OCI-LY7 (cell line): ENCODE results near the gene C1orf226. TPM values are rescaled to one million over a fixed set of nuclear protein-coding genes. Genes with fewer than 3 reads are reported as not detected.

Source experiments
- BruUV-seq: library from RNA; stranded (reverse); fragments of 400-500 nt; replicated peaks from 2 replicates; lab custom pipeline; 2021; lab: Mats Ljungman, UMichigan
- CTCF ChIA-PET: fragments of 300-600 bp; sonication (Branson Sonifier 250); formaldehyde crosslinking; loops from one replicate; lab custom pipeline; 2022; ENCODE audit warnings: antibody characterized with exemption; ENCODE audit not compliant: unreplicated experiment; lab: Charles Lee
- POLR2A ChIA-PET: fragments of 300-600 bp; sonication (Branson Sonifier 250); formaldehyde crosslinking; loops from one replicate; lab custom pipeline; 2022; ENCODE audit warnings: antibody characterized with exemption; lab: Charles Lee
- DNase-seq: peaks from one replicate; pipeline ENCODE4 v3.0.0-alpha.2; 2015; ENCODE audit warnings: low spot score
- H2AFZ ChIP-seq: fragments of 200-600 bp; sonication (generic), shearing (Covaris generic); 2 replicates; pipeline ENCODE4 v1.6.1; 2014; ENCODE audit warnings: mild to moderate bottlenecking, antibody characterized with exemption, low read length, moderate library complexity
- H3K27ac ChIP-seq: fragments of 200-600 bp; sonication (generic); 2 replicates; pipeline ENCODE4 v1.5.1; 2014; ENCODE audit warnings: mixed run types, low read depth, mild to moderate bottlenecking, moderate library complexity, low read length, inconsistent platforms; ENCODE audit not compliant: poor library complexity, severe bottlenecking
- H3K36me3 ChIP-seq: fragments of 200-600 bp; sonication (generic); 2 replicates; pipeline ENCODE4 v1.6.1; 2014; ENCODE audit warnings: mild to moderate bottlenecking, antibody characterized with exemption, low read length, moderate library complexity, mixed read lengths; ENCODE audit not compliant: insufficient read depth
- H3K4me1 ChIP-seq: fragments of 200-600 bp; sonication (generic); 2 replicates; pipeline ENCODE4 v1.5.1; 2014; ENCODE audit warnings: mild to moderate bottlenecking, low read length; ENCODE audit not compliant: insufficient read depth, poor library complexity, severe bottlenecking
- H3K4me2 ChIP-seq: fragments of 200-600 bp; sonication (generic); 2 replicates; pipeline ENCODE4 v1.6.1; 2014; ENCODE audit warnings: mild to moderate bottlenecking, low read length
- H3K4me3 ChIP-seq: fragments of 200-600 bp; sonication (generic); 2 replicates; pipeline ENCODE4 v1.5.1; 2014; ENCODE audit warnings: mild to moderate bottlenecking, low read depth, low read length; ENCODE audit not compliant: poor library complexity, severe bottlenecking
- H3K79me2 ChIP-seq: fragments of 200-600 bp; sonication (generic); 2 replicates; pipeline ENCODE4 v1.6.1; 2016; ENCODE audit warnings: low read depth, mild to moderate bottlenecking, low read length, moderate library complexity, mixed read lengths; ENCODE audit not compliant: insufficient read depth
- H3K9me2 ChIP-seq: fragments of 200-600 bp; sonication (generic); 2 replicates; pipeline ENCODE4 v1.6.1; 2016; ENCODE audit warnings: mild to moderate bottlenecking, low read length, mixed read lengths; ENCODE audit not compliant: insufficient read depth
- H3K9me3 ChIP-seq: fragments of 200-600 bp; sonication (generic); 2 replicates; pipeline ENCODE4 v1.6.1; 2014; ENCODE audit warnings: mild to moderate bottlenecking, mixed run types, low read length, mixed read lengths
- H4K20me1 ChIP-seq: fragments of 200-600 bp; sonication (generic); 2 replicates; pipeline ENCODE4 v1.6.1; 2014; ENCODE audit warnings: mild to moderate bottlenecking, antibody characterized with exemption, low read length, moderate library complexity, mixed read lengths; ENCODE audit not compliant: insufficient read depth
- EZH2phosphoT487 ChIP-seq: fragments of 200-600 bp; sonication (generic); IDR thresholded peaks from 2 replicates; pipeline ENCODE4 v1.6.1; 2018; ENCODE audit warnings: low read depth, borderline replicate concordance, mild to moderate bottlenecking, mixed run types, antibody characterized with exemption, low read length, moderate library complexity, mixed read lengths
- intact Hi-C: fragments of 100-400 bp; cut with micrococcal nuclease; formaldehyde crosslinking; loops from one replicate; pipeline ENCODE4 v1.10.0; 2022; ENCODE audit not compliant: unreplicated experiment
- total RNA-seq, 2 experiments: library from RNA; depleted of rRNA in 1 of 2; stranded (reverse); fragments of >200 nt in 1 of 2; shearing (Covaris generic) in 1 of 2; gene quantifications; 2 replicates each; pipeline ENCODE4 v1.2.3, GENCODE V29; 2014 to 2022
- TF ChIP-seq, protein P1 (sequence below): fragments of 200-600 bp; sonication (generic); conservative IDR thresholded peaks from 2 replicates; pipeline ENCODE4 v1.5.1; 2014; ENCODE audit warnings: mild to moderate bottlenecking, antibody characterized with exemption, low read length, moderate library complexity, mixed read lengths

The C1orf226 gene
- total RNA-seq, 2 experiments from 2014 or later: not detected

GRCh38 chr1:162336621-162337285, 44.8 kb upstream of the C1orf226 start:
- H3K79me2 ChIP-seq: no peaks in the 10 kb centered on the region
- ChIA-PET POLR2A (no interaction called here), CTCF (no interaction called here)
- H3K36me3 ChIP-seq: no peaks in the 10 kb centered on the region
- no peak overlapping the region for H2AFZ ChIP-seq
- H3K27ac ChIP-seq: no peak overlapping the region
- intact Hi-C loops: no loop called here
- H3K4me3 ChIP-seq: no peak overlapping the region
- no peaks in the 10 kb centered on the region for H4K20me1 ChIP-seq
- no peaks in the 10 kb centered on the region for H3K9me3 ChIP-seq
- no peaks in the 10 kb centered on the region for H3K9me2 ChIP-seq
- TF ChIP-seq, protein P1, sequence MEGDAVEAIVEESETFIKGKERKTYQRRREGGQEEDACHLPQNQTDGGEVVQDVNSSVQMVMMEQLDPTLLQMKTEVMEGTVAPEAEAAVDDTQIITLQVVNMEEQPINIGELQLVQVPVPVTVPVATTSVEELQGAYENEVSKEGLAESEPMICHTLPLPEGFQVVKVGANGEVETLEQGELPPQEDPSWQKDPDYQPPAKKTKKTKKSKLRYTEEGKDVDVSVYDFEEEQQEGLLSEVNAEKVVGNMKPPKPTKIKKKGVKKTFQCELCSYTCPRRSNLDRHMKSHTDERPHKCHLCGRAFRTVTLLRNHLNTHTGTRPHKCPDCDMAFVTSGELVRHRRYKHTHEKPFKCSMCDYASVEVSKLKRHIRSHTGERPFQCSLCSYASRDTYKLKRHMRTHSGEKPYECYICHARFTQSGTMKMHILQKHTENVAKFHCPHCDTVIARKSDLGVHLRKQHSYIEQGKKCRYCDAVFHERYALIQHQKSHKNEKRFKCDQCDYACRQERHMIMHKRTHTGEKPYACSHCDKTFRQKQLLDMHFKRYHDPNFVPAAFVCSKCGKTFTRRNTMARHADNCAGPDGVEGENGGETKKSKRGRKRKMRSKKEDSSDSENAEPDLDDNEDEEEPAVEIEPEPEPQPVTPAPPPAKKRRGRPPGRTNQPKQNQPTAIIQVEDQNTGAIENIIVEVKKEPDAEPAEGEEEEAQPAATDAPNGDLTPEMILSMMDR: no peak
- no peak for TF ChIP-seq EZH2phosphoT487
- no peak for DNase-seq
- no peak overlapping the region for H3K4me2 ChIP-seq
- H3K4me1 ChIP-seq: no peaks in the 10 kb centered on the region
- no TSS peak for BruUV-seq

DNA sequence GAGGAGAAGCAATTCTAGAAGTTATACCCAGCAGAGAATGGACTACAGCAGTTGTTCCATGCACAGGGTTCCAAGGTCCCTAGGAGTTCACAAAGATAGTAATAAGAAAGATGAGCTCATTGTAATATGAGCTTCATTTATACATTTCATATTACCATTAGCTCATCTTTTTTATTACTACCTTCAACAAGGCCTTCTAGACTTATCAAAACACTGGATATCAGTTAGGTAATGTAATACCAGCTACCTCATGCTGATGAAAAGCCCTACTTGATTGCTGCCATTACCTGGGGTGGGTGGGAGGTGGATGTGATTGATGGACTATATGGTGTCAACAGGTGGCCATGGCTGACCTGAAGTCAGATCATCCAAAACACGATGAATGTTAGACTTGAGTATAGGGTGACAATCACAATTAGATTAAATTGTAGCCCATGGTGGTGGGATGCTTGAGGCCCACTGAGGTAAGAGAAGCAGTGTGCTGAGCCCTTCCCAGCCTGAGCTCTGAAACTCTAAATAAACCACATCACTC, 39.0 kb upstream of the C1orf226 start:
- DNase-seq: no peak
- Histone ChIP-seq H3K9me3 (no peaks in the 10 kb centered on the region), H4K20me1 (no peaks in the 10 kb centered on the region; the same call in 1 of the 2 replicates), H3K79me2 (no peaks in the 10 kb centered on the region), H3K27ac (no peak overlapping the region), H3K4me3 (no peak overlapping the region), H3K4me2 (no peak overlapping the region), H3K36me3 (no peaks in the 10 kb centered on the region), H3K4me1 (no peaks in the 10 kb centered on the region), H2AFZ (no peak overlapping the region), H3K9me2 (no peaks in the 10 kb centered on the region)
- BruUV-seq: no TSS peak
- ChIA-PET CTCF (no interaction called here), POLR2A (no interaction called here)
- no peak for TF ChIP-seq EZH2phosphoT487
- TF ChIP-seq, protein P1: no peak
- intact Hi-C loops: no loop called here

DNA sequence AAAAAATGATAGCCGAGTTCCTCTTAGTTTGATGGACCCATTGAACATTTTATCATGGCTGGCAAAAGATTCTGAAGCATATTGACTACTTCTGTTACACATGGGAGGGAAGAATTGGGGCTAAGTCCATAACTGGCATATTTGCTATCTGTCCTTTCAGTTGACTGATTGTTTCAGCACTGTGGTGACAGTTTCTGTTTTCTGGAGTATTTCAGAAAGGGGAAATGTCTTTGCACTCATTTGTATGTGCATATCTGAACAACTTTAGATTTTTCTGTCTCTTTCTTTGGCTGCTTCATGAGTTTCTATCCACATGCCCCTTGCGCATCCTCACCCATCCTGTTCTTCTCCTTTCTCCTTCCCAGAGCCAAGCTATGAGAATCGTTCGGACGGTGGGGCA, 38.1 kb upstream of the C1orf226 start:
- DNase-seq: no peak
- Histone ChIP-seq H2AFZ (no peak overlapping the region), H3K27ac (no peak overlapping the region), H3K9me3 (no peaks in the 10 kb centered on the region), H3K4me3 (no peak overlapping the region), H3K9me2 (no peaks in the 10 kb centered on the region), H3K79me2 (no peaks in the 10 kb centered on the region), H3K4me2 (no peak overlapping the region), H3K36me3 (no peaks in the 10 kb centered on the region), H4K20me1 (no peaks in the 10 kb centered on the region; the same call in 1 of the 2 replicates), H3K4me1 (no peaks in the 10 kb centered on the region)
- ChIA-PET POLR2A (no interaction called here), CTCF (no interaction called here)
- intact Hi-C loops: no loop called here
- no TSS peak for BruUV-seq
- TF ChIP-seq, protein P1: no peak
- TF ChIP-seq EZH2phosphoT487: no peak
